Femur (tissue), 1 donor: ENCODE results near the gene TTBK2.
A peak's percentile ranks its signal among the peaks of the same experiment; 100 is the strongest.
"Not testable (repeated sequence)": the region's sequence is repeated elsewhere in the genome, so short reads cannot be mapped to it uniquely, and the experiment has no call there.

Source experiments
- DNase-seq: peaks from one replicate; pipeline ENCODE4 v3.0.0-alpha.2; 2017

TTBK2 gene

DNA sequence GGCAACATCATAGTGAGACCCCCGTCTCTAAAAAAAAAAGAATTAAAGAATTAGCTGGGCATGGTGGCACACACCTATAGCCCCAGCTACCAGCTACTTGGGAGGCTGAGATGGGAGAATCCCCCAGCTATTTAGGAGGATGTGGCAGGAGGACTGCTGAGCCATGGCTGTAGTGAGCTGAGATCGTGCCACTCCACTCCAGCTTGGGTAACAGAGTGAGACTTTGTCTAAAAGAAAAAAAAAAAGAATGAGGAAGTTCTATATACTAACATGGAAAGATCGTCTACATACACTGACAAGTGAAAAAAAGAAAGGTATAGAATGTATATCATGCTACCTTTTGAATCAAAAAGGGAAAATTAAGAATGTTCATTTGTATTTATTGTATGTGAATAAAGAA, 99.8 kb downstream of the TTBK2 start:
- DNase-seq = no peak

DNA sequence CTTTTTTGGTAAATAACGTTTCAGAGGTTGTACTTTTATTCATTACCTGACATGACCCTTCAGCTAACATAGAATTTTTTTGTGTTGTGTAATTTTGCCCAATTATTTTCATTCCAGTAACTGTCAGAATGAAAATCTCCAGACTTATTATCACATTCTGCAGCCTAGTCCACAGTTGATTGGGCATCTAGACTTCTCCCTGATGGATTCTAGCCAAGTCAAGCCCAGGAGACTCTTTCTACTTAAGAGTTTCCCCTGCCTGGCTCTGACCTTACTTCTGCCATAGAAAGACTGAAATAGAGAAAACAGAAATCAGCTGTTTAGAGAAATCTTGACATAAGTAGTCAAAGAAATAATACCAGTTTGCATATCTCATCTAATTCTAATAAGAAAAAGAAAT, 100.8 kb downstream of the TTBK2 start:
- no peak for DNase-seq

DNA sequence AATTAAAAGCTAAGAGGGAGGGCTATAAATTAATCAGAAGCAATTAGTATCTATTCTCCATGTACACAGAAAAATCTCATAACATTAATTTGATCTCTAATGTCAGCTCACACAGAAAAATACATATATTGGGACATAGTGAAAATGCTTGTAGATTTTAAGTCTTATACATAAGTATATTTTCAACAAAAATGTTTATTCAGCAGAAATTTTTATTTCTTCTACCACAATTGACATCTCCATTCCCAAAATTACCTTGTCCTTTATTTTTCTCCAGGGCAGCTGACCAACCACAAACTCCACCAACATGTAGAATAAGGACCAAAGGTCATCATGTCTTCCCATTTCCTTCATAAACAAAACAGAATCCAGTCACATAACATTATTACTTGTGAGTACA, 109.1 kb downstream of the TTBK2 start:
- DNase-seq = no peak

DNA sequence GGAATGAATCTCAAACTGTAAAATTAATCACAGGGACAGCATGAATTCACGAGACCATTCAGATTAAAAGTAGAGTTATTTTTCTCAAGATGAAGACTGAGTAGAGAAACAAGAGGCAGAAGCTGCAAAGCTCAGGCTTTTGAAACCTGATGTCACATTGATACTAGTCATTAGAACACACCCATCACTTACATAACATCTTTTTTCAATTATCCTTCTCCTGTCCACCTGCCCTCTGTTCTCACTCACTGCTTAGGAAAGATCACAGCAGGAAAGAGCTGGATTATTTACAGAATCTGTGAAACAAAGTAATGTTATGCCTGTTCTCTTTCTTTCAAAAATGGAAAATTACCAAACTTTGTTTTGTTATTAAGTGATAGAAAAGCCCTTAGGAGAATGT, 111.7 kb downstream of the TTBK2 start:
- no peak for DNase-seq

DNA sequence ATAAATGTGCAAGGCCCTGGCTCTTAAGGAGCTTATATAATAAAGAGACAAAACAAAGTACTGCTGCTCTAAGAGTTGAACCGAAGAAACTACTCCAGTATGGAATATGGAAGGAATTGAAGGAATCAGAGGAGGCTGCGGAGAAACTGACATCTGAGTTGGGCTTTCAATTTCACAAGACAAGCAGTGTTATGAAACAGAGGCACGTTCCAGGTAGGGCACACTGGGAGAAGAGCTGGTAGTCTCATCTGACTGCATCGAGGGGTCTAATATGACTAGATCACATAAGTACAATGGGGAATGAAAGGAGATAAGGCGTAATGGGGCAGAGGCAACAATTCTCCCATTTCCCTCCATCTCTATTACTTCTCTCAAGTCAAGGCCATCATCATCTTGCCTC, 115.3 kb downstream of the TTBK2 start:
- DNase-seq = no peak

DNA sequence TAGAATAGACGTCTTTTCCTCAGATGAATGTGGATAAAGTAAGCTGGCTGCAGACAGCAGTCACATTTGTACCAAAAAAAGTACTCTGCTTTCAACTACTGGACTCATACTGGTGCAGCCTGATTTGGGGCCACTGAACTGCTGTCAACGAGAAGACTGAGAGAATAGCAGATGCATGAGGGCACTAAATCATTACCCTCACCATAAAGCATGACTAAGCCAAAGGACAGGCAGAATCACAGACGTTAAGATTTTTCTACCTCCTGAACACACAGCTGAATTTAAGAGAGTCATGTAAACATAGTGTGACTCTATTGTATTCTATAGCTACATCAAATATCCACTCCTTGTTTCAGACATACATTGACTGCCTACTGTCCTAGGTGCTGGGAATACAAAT, 115.8 kb downstream of the TTBK2 start:
- DNase-seq = no peak

DNA sequence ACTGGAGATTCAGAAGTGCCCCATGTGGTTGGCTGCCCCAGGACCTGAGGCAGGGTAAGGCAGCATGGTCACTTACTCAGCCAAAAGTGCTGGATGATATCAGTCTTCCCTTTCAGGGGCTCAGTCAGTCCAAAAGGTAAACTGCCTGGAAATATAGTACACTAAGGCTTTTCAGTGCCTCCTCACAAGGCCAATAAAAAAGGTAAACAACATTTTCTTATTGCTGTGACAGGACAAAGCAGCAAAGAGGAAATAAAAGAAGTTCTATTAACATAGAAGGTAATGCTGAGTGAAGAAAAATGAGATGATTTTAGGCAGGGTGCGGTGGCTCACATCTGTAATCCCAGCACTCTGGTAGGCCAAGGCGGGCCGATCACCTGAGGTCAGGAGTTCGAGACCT, 117.1 kb downstream of the TTBK2 start:
- no peak for DNase-seq

DNA sequence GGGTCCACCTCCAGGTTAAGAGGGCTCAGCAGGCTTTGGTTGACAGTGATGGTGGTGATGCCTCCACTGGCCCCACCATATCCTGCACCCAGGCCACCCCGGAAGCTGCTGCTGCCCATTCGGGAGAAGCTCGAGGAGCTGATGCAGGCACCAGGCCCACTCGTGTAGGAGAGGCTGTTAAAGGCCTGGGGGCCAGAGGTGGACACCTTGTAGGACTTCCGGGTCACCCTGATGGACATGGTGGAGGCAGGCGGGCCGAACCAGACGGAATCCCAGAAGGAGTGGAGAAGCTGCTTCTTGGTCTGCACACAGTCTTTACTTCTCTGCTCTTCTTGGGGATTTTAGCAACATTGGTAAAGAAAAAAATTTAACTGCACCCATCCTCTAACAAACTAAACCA, 118.4 kb downstream of the TTBK2 start:
- no peak for DNase-seq

DNA sequence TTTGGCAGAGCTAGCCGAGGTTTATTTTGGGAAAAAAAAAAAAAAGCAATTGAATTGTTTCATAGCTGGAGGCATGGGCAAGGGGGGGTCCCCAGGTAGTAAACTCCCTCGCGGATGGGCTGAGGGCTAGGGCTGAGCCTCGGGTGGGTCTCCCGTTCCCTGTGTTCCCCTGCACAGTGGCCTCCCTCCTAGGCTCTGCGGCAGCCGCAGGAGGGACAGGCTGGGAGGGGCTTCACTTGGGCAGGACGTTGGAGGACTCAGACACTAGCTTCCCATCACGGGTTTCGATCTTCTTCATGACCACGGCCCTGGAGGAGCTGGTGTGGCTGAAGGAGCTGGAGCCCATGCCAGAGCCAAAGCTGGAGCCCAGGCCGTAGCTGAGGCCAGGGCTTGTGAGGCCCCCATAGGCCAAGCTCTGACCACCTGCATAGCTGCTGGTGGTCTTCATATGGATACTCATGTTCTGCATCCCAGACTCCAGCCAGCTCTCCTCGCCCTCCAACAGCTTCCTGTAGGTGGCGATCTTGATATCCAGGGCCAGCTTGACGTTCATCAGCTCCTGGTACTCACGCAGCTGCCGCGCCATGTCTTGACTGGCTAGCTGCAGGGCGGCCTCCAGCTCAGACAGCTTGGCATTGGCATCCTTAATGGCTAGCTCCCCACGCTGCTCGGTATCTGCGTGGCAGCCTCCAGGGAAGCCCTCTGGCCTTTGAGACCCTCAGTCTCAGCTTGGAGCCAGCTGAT, 119.7 kb downstream of the TTBK2 start:
- DNase-seq = no peak

DNA sequence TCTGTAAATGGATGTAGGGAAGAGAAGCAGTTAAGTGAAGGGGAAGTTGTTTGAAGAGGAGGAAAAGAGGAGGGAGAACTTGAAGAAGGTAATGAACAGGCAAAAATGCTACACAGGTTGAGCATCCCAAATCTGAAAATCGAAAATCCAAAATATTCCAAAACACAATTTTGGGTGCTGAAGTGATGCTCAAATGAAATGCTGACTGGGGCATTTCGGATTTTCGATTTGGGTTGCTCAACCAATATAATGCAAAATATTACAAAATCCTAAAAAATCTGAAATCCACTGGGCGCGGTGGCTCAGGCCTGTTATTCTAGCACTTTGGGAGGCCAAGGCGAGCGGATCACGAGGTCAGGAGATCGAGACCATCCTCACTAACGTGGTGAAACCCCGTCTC, 121.8 kb downstream of the TTBK2 start:
- DNase-seq = no peak

DNA sequence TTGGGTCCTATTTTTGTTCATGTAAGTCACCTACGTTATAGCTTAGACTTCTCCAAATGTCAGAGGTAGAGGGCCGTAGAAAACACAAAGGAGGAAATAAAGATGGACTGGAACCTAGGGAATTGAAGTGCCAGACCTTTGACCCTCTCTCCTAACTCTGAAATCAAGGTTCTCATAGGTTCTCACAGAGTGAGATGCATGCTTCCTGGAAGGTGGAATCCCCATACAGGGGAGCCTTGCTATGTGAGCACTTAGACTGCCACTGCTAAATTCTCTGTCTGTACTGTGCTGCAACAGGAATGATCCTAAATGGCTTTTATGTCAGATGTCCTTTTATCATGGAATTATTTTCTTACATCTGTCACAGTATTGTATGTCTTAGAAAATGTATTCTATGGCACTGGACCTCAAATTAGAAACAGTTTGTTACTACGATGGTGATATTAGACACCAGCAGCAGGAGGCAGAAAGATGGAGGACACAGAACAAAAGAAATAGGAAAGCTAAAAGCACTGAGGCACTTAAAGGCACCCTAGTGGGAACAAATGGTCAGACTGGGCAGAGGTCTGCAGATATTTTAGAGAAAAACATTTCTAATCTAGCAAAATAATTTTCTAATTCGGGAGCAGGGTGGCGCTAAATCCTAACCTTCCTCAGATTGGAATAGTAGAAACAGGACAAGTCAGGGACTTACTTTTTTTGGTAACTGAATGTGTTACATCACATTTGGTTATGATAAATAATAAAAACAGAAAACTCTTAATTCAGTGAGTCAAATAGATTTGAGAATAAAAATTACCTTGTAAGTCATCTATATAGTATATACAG, 123.4 kb downstream of the TTBK2 start:
- no peak for DNase-seq

DNA sequence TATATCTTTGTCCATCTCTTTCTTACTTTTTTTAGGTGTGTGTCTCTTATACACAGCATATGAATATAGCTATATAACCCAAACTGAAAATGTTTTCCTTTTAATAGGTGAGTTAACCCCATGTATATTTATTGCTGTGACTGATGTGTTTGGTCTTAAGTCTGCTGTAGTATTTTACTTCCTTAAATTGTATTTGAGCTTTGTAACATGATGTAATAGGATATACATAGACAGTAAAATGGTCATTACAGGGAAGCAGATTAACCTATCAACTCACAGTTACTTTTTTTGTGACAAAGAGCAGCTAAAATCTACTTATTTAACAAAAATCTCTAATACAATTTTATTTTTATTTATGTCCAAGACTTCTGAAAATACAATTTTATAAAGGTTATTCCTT, 131.9 kb downstream of the TTBK2 start:
- DNase-seq = no peak

DNA sequence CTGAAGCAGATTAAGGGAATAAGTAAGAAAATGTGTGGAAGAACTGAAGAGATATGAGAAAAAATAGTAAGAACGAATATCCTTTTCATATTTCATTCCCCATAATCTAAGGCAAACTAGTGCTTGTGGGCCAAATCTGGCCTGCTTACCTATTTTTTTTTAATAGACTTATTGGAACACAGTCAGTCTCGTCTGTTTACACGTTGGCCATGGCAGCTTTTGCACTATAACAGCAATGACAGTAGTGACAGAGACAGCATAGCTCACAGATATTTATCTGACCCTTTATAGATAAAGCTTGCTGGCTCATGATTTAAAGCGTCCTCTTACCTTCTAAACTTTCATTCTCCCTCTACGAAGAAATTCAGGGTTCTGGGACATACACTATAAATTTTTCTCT, 133.6 kb downstream of the TTBK2 start:
- DNase-seq = no peak

DNA sequence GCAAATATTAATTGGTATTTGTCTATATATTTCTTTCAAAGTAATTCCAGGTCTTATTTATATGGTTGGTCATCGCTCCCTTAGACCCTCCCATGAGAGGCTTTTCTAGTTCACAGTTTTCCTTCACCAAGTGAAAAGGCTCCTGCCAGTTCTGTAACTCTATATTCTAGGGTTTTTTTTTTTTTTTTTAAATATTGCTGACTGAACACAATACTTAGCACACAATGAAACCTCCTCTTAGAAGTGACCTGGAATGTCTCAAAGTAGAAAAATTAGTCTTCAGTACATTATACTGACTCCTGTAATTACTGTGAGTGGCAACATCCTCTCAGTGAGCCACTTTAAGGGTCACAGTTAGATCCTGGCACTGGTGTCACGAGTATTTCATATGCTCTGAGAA, 135.0 kb downstream of the TTBK2 start:
- DNase-seq = no peak

DNA sequence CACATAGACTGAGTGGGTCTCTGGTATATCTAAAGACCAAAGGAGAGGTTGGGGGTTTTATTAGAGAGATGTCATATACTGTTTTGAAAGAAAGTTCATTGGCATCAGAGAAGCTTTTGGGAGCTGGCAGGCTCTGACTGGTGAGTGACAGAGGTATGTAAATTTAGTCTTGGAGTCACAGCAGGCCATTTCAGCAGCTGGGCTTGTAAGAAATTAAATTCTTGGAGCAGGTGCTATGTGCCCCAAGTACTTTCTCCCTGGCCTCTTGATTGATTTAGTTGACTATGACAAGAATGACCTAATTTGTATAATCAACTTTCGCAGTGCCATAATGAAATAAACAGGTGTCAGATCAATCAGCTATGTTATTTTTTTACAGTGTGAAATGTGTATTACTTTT, 135.9 kb downstream of the TTBK2 start:
- no peak for DNase-seq

DNA sequence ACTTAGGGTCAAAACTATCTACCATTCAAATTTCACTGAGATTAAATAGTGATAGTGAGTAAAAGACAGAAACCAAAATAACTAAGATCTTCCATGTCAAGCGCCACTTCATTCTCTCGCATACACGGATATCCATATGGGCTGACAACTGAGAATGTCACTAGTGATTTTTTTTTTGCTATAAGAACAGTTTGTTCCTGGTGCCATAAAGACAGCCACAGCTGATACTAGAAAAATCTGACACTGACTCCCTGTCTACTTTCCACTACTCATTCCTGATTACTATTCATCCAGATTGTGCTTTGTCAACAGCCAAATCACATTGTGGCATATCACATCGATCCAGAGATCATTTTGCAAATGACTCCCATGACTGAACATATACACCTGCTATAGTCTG, 137.9 kb downstream of the TTBK2 start:
- no peak for DNase-seq

DNA sequence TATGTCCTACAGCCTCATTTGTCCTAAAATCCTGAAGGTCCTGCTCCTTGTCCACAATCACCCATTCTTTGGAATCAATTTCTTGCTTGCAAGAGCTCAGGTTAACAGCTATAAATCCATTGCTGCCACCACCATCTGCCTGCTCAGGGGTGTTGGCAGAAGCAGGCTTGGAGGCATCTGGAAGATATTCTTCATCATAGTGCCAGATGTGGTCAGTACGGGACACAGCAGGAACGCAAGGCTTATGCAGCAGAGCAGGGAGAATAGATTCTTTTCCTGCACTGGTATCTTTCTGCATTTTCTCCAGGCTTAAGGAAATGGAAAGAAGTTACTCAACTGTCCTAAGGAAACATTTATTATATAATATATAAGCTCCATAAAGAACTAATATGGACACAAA, 145.2 kb downstream of the TTBK2 start:
- no peak for DNase-seq

DNA sequence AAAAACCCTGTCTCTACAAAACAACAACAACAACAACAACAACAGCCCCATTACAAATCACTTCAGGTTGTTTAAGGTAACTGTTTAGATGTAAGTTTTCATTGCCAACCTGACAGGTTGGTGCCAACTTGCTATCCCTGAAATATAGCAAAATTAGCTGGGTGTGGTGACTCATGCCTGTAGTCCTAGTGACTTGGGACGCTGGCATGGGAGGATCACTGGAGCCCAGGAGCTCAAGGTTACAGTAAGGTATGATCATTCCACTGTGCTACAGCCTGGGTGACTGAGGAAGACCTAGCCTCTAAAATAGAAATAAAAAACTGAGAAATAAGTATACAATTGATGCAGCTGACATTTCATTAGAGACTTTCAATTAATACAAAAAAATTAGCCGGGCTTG, 147.7 kb downstream of the TTBK2 start:
- DNase-seq = no peak

DNA sequence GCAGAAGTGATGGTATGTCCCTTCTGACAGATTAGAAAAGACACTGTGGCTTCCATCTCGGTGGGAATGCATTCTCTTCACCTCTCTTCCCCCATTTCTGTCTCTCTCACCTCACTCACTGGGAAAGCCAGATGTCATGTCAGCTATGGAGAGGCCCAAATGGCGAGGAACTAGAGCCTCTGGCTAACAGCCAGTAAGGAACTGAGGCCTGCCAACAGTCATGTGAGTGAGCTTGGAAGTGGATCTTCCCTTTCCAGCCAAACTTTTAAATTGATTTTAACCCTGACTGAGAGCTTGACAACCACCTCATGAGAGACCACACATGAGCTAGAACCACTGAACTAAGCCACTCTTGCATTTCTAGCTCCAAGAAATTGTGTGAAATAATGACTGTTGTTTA, 148.4 kb downstream of the TTBK2 start:
- DNase-seq = peak; percentile 49

DNA sequence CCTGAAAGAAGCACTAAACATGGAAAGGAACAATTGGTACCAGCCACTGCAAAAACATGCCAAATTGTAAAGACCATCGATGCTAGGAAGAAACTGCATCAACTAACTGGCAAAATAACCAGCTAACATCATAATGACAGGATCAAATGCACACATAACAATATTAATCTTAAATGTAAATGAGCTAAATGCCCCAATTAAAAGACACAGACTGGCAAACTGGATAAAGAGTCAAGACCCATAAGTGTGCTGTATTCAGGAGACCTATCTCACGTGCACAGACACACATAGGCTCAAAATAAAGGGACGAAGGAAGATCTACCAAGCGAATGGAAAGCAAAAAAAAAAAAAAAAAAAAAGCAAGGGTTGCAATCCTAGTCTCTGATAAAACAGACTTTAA, 154.5 kb downstream of the TTBK2 start:
- not testable (repeated sequence) for DNase-seq

DNA sequence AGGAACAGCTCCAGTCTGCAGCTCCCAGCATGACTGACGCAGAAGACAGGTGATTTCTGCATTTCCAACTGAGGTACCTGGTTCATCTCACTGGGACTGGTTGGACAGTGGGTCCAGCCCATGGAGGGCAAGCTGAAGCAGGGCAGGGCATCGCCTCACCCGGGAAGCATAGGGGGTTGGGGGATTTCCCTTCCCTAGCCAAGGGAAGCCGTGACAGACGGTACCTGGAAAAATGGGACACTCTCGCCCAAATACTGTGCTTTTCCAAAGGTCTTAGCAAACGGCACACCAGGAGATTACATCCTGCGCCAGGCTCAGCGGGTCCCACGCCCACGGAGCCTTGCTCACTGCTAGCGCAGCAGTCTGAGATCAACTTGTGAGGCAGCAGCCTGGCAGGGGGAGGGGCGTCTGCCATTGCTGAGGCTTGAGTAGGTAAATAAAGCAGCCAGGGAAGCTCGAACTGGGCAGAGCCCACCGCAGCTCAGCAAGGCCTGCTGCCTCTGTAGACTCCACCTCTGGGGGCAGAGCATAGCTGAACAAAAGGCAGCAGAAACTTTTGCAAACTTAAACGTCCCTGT, 156.3 kb downstream of the TTBK2 start:
- DNase-seq = not testable (repeated sequence)

DNA sequence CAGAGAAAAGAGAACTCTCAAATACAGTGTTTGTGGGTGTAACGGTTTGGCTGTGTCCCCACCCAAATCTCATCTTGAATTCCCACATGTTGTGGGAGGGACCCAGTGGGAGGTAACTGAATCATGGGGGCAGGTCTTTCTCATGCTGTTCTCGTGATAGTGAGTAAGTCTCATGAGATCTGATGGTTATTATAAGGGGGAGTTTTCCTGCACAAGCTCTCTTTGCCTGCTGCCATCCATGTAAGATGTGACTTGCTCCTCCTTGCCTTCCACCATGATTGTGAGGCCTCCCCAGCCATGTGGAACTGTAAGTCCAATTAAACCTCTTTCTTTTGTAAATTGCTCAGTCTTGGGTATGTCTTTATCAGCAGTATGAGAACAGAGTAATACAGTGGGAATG, 158.8 kb downstream of the TTBK2 start:
- not testable (repeated sequence) for DNase-seq

DNA sequence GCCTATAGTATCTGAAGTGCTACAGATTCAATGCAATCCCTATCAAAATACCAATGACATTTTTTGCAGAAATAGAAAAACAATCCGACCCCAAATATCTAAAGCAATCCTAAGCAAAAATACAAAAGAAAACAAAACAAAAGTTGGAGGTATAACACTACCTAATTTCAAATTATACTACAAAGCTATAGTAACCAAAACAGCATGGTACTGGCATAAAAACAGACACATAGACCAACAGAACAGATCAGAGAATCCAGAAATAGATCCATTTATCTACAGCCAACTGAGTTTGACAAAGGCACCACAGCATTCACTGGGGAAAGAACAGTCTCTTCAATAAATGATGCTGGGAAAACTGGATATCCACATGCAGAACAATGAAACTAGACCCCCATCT, 159.8 kb downstream of the TTBK2 start:
- no peak for DNase-seq

DNA sequence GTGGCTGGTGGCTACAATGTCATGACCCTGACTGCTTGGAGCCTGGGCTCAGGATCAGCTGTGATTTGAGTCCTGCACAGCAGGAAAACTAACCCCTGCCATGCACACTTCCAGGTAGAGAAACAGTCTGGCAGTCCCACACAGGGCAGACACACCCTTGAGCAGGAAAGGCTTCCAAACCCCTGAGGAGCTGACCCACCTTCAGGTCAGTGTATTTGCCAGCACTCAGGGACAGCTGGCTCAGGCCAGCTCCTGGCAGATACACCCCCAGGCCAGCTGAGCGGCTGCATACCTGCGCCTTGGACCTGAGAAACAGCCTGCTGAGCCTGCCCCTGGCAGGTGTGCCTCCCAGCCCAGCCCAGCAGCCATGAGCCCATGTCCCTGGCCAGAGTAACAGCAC, 161.5 kb downstream of the TTBK2 start:
- no peak for DNase-seq
